ENCODE data around the gene USP40. TPM values are rescaled to one million over a fixed set of nuclear protein-coding genes. Genes with fewer than 3 reads are reported as not detected.

The USP40 gene
- polyA plus RNA-seq, 3 donors = 4.0 to 13.5 (median 5.1) TPM

DNA sequence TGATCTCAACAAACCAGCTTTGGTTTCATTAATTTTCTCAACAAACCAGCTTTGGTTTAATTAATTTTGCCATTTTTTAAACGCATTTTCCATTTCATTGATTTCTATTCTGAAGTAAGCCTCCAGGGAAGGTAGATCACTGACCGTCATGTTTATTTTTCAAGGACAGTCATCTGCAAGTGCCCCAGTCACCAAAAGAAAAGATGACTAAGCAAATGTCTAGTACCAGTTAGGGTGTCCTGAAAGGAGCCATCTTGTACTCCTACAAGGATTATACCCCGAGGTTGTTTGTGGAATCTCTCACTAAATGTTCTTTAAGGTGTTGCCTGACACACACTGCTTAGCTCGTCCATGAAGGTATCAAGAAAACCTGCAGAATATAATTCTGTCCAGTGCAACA, 44.7 kb upstream of the USP40 start:
- Mint-ChIP-seq H3K4me3 (no peak overlapping the region), H3K27ac (no peak overlapping the region), H3K27me3 (ENCODE audit: low read depth in 3 of 3) (peaks cover 0 to 9% (median 3%) of the 10 kb centered on the region in 3 donors), H3K4me1 (no peaks in the 10 kb centered on the region), H3K36me3 (no peaks in the 10 kb centered on the region), H3K9me3 (peaks cover 10 to 34% (median 21%) of the 10 kb centered on the region in 7 donors)
- no peak overlapping the region for H3K4me3 ChIP-seq (replicated peaks in 1 of 3; ENCODE audit: low read depth in 2 of 3, low read length in 3 of 3)
- H3K27me3 ChIP-seq (ENCODE audit: control insufficient read depth in 2 of 2, insufficient read depth in 2 of 2, low read length in 2 of 2) = no peaks in the 10 kb centered on the region
- peaks cover 0 to 8% of the 10 kb centered on the region in 2 donors for H3K9me3 ChIP-seq (replicated peaks in 1 of 2; ENCODE audit: control insufficient read depth in 1 of 2, insufficient read depth in 1 of 2, low read length in 2 of 2)
- 100% methylated on average over 2 of the region's 4 CpGs for WGBS (ENCODE audit: insufficient coverage)
- H3K4me1 ChIP-seq (ENCODE audit: control insufficient read depth in 1 of 2, insufficient read depth in 2 of 2, low read length in 2 of 2) = no peaks in the 10 kb centered on the region
- H3K27ac ChIP-seq (ENCODE audit: low read depth in 1 of 2, low read length in 2 of 2) = no peak overlapping the region
- no peak for DNase-seq
- no peak overlapping the region for H3K9ac ChIP-seq (ENCODE audit: insufficient read depth, low read length, poor library complexity, severe bottlenecking)
- intact Hi-C loops (cut with micrococcal nuclease) = no loop called here
- TF ChIP-seq, protein P1, sequence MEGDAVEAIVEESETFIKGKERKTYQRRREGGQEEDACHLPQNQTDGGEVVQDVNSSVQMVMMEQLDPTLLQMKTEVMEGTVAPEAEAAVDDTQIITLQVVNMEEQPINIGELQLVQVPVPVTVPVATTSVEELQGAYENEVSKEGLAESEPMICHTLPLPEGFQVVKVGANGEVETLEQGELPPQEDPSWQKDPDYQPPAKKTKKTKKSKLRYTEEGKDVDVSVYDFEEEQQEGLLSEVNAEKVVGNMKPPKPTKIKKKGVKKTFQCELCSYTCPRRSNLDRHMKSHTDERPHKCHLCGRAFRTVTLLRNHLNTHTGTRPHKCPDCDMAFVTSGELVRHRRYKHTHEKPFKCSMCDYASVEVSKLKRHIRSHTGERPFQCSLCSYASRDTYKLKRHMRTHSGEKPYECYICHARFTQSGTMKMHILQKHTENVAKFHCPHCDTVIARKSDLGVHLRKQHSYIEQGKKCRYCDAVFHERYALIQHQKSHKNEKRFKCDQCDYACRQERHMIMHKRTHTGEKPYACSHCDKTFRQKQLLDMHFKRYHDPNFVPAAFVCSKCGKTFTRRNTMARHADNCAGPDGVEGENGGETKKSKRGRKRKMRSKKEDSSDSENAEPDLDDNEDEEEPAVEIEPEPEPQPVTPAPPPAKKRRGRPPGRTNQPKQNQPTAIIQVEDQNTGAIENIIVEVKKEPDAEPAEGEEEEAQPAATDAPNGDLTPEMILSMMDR (IDR thresholded peaks at IDR 0.05) = no peak
- H4K20me1 ChIP-seq (ENCODE audit: insufficient read depth, low read length) = no peaks in the 10 kb centered on the region
- H3K36me3 ChIP-seq (replicated peaks in 1 of 2; ENCODE audit: control insufficient read depth in 1 of 2, insufficient read depth in 2 of 2, low read length in 2 of 2) = no peaks in the 10 kb centered on the region
- H3K79me2 ChIP-seq (ENCODE audit: insufficient read depth, low read length) = no peaks in the 10 kb centered on the region
- no peak overlapping the region for H2AFZ ChIP-seq (ENCODE audit: insufficient read depth, low read depth, low read length, poor library complexity, severe bottlenecking)
- no peak overlapping the region for H3K4me2 ChIP-seq (replicated peaks; ENCODE audit: extremely low read depth, low read length, poor library complexity, severe bottlenecking)

DNA sequence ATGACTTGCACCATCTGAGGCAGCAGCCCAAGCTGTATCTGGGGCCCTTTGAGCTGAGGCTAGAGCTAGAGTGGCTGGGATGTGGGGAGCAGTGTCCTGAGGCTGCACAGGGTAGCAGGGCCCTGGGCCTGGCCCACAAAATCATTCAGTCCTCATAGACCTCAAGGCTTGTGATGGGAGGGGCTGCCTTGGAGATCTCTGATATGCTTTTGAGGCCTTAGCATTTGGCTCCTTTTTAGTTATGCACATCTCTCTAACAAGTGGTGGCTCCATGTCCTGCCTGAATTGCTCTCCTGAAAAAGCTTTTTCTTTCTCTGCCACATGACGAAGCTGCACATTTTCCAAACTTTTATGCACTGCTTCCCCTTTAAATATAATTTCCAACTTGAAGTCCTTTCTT, 39.1 kb upstream of the USP40 start:
- peaks cover 0 to 2% (median 0%) of the 10 kb centered on the region in 3 donors for H3K27me3 Mint-ChIP-seq (ENCODE audit: low read depth in 3 of 3)
- no peaks in the 10 kb centered on the region for H3K4me1 ChIP-seq (ENCODE audit: control insufficient read depth in 1 of 2, insufficient read depth in 2 of 2, low read length in 2 of 2)
- peaks cover 0 to 8% of the 10 kb centered on the region in 2 donors for H3K9me3 ChIP-seq (replicated peaks in 1 of 2; ENCODE audit: control insufficient read depth in 1 of 2, insufficient read depth in 1 of 2, low read length in 2 of 2)
- TF ChIP-seq, protein P1 (IDR thresholded peaks at IDR 0.05) = no peak
- no peak overlapping the region for H3K4me3 Mint-ChIP-seq
- DNase-seq = no peak
- peaks cover 6 to 21% (median 14%) of the 10 kb centered on the region in 7 donors for H3K9me3 Mint-ChIP-seq
- WGBS (ENCODE audit: insufficient coverage) = no CpG with 5 or more reads among the region's 1 CpG
- no peaks in the 10 kb centered on the region for H3K36me3 Mint-ChIP-seq
- H3K79me2 ChIP-seq (ENCODE audit: insufficient read depth, low read length) = no peaks in the 10 kb centered on the region
- no peak overlapping the region for H3K4me2 ChIP-seq (replicated peaks; ENCODE audit: extremely low read depth, low read length, poor library complexity, severe bottlenecking)
- no peaks in the 10 kb centered on the region for H4K20me1 ChIP-seq (ENCODE audit: insufficient read depth, low read length)
- H3K9ac ChIP-seq (ENCODE audit: insufficient read depth, low read length, poor library complexity, severe bottlenecking) = no peak overlapping the region
- no peak overlapping the region for H2AFZ ChIP-seq (ENCODE audit: insufficient read depth, low read depth, low read length, poor library complexity, severe bottlenecking)
- H3K27me3 ChIP-seq (ENCODE audit: control insufficient read depth in 2 of 2, insufficient read depth in 2 of 2, low read length in 2 of 2) = no peaks in the 10 kb centered on the region
- H3K4me3 ChIP-seq (replicated peaks in 1 of 3; ENCODE audit: low read depth in 2 of 3, low read length in 3 of 3) = no peak overlapping the region
- no peaks in the 10 kb centered on the region for H3K4me1 Mint-ChIP-seq
- H3K27ac ChIP-seq (ENCODE audit: low read depth in 1 of 2, low read length in 2 of 2) = no peak overlapping the region
- intact Hi-C loops (cut with micrococcal nuclease) = no loop called here
- H3K36me3 ChIP-seq (replicated peaks in 1 of 2; ENCODE audit: control insufficient read depth in 1 of 2, insufficient read depth in 2 of 2, low read length in 2 of 2) = no peaks in the 10 kb centered on the region
- no peak overlapping the region for H3K27ac Mint-ChIP-seq
